HG02759 (cell line): ENCODE results near the gene ARHGEF17.

Source experiments
- ATAC-seq: cut with Tn5 transposase; IDR thresholded peaks from one replicate; pipeline ENCODE4 v1.9.1; 2021; ENCODE audit warnings: mild to moderate bottlenecking, moderate library complexity; ENCODE audit not compliant: unreplicated experiment

ARHGEF17 gene

DNA sequence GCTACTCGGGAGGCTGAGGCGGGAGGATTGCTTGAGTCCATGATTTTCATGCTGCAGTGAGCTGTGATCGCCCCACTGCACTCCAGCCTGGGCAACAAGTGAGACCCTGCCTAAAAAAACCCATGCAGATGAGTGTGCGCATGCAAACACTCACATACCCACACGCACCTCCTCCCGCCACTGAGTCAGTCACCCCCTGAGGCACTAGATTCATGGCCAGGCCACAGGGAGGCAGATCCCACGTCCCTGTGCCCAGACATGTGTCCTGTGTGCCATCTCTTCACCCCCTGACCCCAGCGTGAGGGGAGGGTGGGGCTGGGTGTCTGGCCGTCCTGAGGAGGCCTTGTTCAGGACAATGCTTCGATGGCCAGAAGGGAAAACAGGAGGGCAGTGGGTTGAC is 83.6 kb downstream of the ARHGEF17 start:
- ATAC-seq, result no peak

DNA sequence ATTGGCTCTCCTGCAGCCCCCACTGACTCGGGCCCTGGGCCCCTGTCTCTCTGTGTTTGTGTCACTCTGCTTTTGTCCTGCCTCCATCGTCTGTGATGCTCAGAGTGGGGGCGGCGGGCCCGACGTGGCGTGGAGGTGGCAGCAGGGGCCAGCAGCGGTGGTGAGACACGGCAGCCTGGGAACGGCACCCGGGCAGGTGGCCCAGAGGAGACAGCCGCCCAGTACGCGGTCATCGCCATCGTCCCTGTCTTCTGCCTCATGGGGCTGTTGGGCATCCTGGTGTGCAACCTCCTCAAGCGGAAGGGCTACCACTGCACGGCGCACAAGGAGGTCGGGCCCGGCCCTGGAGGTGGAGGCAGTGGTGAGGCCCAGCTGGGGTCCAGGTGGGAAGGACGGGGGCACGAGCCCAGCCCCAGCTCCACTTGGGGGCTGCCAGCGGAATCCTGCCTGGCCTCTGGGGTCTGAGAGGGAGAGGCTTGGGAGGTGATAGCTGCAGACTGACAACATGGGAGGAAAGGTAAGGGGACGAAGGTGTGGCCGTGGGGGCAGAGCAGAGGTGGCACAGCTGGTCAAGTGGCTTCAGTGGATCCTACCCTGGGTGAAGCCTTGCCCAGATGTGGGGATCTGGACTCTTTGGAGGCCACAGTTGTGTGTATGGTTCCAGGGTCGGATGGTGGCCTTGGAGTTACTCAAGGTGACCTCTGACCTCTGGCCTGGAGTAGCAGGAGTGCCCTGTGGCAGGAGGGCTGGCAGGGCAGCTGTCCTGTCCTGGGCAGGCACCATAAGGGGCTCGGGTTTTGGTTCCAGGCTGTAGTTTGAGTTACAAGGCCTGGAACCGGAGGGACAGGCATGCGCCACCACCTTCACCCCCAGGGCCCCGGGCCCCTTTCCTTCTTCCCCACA is 84.3 kb downstream of the ARHGEF17 start:
- ATAC-seq, result no peak

DNA sequence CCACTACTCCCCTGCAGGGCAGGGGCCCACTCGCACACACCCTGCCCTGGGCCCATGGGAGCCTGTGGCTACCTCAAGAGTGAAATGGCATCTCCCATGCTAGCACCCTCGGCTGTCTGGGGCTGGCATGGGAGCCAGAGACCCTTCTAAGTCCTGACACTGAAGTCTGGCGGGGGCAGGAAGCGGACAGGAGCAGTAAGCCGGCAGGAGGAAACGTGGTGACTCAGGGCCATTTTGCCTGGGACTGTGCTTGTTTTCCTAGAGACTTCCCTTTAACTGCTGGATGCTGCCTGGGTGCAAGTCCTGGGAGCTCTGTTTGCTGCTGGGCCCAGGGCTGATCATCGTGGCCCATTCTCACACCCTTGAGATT is 84.9 kb downstream of the ARHGEF17 start:
- no peak for ATAC-seq

DNA sequence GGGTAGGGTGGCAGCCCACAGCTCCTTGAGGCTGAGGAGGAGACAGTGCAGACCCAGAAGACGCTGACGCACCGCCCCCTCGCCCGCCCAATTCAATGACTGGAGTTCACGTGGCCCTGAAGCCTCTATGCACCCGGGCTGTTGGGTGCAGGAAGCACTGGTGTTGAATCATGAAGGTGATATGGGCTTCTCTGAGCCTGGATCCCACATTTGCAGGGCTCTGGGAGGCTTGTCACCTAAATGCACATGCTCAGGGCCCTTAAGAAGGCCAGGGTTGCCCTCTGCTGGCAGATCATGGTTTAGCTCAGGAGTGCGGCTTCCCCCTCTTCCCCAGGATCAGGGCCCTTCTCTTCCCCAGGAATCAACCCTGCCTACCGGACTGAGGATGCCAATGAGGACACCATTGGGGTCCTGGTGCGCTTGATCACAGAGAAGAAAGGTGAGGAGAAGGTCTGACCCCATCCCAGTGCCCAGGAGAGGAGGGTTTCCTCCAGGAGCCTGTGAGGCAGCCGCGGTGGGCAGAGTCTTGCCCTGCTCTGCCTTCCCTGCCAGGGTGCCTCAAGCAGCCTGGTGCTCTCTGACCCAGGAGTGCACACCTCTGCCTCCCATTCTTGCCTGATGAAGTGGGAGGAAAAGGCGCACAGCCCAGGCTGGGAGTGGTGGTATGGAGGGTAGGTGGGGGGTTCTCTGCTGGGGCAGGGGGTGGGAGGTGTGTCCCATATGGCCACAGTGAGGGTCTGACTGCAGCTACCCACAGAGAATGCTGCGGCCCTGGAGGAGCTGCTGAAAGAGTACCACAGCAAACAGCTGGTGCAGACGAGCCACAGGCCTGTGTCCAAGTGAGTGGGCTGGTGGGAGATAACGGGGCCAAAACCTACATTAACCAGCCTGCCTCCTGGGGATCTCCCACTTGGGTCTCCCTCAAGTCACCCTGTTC is 85.7 kb downstream of the ARHGEF17 start:
- ATAC-seq, result no peak

DNA sequence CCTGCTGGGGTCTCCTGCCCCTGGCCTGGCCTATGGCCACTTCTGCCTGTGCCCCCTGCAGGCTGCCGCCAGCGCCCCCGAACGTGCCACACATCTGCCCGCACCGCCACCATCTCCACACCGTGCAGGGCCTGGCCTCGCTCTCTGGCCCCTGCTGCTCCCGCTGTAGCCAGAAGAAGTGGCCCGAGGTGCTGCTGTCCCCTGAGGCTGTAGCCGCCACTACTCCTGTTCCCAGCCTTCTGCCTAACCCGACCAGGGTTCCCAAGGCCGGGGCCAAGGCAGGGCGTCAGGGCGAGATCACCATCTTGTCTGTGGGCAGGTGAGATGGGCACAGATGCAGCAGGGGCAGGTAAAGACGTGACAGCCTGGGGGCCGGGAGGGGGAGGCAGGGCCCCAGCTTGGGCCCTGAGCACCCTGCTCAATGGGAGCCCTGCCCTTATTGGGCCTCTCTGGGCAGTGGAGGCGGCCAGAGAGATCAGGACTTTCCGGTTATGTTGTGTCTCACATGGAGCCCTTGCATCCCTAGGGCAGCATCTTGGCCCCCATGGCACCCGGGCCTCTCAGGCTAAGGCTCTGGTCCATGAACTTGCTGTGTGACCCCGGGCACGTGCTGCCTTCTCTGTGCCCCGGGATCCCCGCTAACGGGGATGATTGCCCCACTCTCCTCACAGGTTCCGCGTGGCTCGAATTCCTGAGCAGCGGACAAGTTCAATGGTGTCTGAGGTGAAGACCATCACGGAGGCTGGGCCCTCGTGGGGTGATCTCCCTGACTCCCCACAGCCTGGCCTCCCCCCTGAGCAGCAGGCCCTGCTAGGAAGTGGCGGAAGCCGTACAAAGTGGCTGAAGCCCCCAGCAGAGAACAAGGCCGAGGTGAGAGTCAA is 86.6 kb downstream of the ARHGEF17 start:
- ATAC-seq, result no peak

DNA sequence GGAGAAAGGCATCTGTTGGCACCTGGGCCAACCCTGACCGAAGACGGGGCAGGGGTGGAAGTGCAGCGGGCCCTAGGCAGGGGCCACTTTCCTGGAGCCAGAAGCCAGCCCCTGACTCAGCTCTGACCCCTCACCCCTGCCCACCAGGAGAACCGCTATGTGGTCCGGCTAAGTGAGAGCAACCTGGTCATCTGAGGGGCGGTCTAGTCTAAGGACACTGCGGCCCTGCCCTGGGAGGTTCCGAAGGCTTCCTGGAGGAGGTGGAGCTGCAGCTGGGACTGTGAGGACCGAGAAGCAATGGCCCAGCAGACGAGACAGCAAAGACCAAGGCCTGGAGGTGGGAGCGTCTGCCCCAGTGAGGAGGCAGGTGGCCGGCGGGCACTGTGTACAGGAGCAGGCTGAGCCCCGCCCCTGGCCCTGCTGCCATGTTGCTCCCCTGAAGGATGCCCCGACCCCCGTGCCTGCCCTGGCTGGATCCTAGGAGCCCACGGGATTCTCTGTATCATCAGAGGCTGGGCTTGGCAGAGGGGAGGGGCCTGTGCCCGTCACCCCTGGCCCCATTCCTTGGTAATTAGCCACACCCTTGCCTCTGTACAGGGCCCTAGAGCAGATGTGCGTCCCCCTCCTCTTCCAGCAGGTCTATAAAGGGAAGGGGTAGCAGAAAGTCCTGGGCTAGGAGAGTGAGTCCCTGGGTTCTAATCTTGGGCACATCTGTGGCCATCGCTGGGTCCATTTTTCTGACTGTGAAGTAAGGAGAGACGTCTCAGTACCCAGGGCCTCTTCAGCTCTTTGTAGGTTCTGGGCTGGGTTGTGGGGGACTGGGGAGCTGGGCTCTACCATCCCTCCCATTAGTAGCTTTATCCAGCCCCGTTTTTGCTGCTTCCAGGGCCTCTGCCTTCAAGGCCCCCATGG is 87.5 kb downstream of the ARHGEF17 start:
- no peak for ATAC-seq

DNA sequence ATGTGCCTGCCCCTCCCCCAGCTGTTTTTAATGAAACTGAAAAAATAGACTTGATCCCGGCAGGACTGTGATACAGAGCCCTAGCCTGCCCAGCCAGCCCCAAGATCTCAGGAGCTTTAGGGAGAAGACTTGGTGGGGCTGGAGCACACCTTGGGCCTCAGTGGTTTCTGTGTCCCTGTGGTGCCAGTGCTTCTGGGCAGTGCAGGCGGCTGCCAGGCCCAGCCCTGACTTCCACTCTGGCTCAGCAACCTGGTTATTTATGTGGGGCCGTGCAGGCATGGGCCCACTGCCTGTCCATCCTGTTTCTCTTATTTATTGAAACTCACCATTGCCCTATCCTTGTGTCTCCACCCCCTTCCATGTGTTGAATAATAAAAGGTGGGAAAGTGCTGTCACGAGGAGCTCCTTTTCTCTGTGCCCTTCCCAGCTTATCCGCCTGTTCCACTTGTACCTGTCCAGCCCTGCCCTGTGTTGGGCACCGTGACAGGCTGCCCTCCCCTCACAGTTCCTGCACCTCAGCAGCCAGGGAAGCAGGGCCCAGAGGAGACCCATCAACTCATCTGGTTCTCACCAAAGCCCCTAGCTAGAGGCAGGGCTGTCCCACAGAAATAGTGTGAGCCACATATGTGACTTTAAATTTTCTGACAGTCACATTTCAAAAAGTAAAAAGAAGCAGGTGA is 88.3 kb downstream of the ARHGEF17 start:
- no peak for ATAC-seq

DNA sequence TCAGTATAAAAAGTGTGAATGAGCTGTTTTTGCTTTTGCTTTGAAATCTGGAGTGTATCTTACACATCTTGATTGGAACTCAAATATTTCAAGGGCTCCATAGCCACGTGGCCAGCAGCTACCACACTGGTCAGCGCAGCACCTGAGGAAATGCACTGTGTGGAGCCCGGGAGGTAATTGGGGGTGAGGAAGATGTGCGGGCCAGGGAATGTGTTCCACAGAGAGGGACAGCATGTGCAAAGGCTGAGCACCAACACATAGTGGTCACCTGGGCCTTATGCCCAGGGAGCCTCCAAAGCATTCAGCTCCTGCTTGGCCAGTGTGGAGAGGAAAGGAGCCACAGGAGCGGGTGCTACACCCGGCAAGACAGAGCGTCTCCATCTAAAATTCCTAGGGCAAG is 88.9 kb downstream of the ARHGEF17 start:
- ATAC-seq, result no peak

DNA sequence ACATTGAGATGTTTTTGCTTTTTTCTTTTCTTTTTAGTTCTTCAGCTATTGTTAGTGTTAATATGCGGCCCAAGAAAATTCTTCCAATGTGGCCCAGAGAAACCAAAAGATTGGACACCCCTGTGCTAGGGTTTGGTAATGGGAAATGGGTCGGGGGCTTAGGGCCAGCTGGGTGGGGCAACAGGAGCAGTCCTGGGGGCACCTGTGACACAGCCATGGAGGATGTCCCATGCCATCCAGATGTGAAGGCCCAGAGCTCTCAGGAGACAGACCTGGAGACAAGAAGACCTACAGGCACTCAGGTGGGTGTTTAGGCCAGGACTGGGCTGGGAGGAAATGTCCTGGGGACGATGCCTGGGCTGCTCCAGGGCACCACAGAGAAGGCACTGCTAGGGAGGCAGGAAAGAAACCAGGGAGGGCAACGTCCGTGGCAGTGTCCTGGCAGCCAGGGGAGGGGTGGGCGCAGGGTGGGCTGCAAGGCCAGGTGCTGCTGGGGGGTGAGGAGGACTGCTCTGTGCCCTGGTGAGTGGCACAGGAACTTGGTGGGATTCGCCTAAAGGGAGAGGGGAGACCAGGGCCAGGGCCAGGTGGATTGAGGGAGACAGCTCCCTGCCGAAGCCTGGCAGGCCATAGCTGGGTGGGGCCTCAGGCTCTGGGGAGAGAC is 89.5 kb downstream of the ARHGEF17 start:
- no peak for ATAC-seq

DNA sequence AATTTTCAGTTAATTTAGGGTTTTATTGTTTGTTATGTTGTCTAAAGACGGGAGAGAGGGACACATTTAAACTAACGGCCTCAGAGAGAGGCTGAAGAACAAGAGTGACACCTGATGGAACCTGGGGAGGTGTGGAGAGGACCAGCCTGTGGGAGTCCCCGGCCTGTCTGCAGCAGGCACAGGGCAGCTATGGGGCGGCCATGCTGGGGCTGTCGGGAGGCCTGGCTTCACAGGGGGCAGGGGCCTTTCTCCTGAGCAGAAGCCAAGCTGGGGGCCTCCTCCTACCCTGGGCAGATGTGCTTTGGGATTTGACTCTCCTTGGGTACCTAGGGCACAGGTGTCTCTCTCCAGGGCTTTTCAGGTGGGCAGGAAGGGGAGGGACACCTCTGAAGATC is 90.1 kb downstream of the ARHGEF17 start:
- ATAC-seq, result no peak

DNA sequence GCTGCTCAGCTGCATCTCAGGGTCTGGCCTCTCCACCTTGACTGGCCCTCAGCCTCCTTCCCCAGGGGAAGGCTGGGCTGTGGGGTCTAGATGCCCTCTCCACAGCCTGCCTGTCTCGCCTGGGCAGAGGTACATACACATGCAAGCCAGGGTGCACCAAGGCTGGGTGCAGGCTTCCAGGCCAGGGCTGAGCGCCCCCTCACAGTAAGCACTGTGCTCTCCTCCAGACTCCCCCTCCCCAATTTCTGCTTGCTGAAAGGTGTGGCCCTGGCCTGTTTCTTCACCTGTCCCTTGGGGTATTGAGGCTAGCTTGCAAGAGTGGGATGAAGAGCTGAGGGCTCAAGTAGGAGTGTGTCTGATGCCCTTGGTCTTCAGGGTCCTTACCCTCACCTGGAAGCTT is 90.6 kb downstream of the ARHGEF17 start:
- ATAC-seq, result no peak

DNA sequence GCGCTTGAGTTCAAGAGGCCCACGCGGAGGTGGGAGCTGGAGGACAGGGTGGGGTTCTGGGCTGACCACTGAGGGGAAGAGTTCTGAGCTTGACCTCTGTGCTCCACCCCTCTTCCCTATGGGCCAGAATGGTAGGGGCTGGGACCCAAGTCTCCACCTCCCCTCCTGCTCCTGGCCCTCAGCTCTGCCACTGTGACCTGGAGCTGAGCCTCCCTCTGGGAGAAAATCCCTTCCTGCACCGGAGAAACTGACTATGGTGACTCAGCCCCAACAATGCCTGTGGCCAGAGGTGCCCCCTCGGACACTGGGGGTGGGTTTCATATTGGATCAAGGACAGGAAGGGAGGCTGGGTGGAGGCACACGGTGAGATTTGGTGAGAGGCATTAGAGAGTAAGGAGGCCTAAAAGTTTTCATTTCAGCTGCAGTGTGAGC is 91.1 kb downstream of the ARHGEF17 start:
- ATAC-seq, result no peak

DNA sequence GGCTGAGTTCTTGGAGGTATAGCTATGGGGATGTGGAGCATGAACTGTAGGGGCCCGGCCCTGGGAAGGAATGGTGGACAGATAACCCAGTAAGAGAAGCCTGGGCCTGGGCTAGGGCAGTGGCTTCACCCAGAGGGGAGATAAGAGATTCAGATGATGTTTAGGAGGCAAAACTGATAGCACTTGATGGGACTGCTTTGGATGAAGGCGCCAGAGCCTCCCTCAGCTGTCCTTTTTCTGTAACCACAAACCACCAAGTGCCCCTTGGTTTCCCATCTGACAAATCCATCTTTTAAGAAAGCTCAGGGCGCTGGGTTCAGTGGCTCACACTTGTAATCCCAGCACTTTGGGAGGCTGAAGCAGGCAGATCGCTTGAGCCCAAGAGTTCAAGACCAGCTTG is 91.6 kb downstream of the ARHGEF17 start:
- no peak for ATAC-seq

DNA sequence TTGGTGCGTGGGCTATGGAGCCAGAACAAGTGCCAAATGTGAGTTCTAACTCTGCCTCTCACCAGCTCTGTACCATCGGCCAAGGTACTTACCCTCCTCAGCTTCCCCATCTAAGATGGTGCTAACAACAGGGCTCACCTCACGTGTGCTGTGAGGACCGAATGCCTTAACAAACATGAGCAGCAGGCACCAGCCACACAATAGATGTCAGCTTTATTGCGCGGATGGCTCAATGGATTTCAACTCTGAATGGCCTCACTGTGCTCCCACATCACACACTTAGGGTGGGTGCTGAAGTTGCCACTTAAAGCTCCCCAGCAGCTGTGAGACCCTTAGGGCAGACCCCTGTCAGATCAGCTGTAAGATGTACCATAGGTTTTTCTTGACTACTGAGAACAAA is 92.2 kb downstream of the ARHGEF17 start:
- no peak for ATAC-seq

DNA sequence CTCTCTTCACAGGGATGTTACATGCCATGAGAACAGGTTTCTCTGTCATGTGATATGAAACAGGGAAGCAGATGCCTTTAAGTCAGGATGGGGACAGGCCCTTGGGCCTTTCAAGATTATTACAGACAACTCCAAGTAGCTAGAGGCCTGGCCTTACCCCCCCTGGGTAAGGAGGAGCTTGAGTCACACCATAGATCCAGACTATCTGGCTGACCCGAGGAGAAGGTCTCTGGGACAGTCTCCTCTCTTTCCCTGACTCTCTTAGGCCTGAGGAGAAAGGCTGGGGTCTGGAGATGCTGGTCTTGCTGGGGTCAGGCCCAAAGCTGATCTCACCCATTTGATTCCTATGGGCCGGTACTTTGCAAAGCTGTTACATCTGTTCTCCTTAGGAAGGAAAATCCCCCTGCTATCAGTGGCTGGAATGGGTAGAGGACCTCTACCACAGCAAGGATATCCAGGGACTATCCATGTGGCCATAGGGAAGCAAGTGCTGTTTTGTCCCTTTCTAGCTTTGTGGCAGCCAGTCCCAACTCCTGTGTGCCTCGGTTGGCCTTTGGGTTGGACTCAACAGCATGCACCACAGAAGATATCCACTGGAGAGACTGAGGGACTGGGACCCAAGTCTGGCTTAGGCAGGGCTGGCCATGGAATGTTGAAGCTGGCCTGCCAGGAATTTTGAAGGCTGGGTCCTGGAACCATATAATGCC is 93.3 kb downstream of the ARHGEF17 start:
- no peak for ATAC-seq

DNA sequence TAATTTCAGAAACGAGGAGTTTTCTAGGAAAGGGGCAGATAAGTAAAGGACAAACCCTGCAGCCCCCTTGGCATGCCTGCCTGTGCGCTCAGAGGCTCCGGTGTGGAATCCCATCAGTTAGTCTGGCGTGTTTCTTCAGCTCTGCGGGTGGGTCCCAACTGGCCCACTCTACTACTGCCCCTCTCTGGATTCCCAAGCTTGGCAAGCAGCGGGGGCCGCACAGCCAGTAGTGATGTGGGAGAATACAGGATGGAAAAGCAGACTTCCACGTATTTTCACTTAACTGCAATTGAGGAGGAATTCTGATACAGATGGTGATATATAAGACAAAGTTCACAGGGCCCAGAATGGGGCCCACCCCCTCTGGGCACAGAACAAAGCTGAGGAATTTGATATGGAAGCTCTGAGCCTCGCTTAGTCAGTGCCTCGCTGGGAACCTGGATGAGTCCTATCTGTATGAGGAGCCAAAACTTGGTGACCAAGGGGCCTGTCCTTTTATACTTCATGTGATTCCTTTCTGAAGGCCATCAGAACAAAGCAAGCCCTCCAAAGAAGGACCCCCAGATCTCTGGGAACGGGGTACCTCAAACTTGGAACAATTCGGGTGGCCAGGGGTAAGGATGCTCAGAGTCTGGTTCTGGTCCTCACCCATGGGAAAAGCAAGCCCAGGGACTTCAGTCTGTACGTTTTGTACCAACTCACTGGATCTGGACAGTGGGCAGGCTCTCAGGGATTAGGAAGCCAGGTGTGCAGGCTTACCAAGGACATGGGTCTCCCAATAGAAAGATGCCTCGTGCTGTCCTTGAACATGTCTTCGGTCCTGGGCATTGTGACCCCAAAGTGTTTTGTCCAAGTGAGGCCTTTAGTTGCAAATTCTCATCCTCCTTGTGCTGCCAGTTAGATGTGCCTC is 94.1 kb downstream of the ARHGEF17 start:
- no peak for ATAC-seq

DNA sequence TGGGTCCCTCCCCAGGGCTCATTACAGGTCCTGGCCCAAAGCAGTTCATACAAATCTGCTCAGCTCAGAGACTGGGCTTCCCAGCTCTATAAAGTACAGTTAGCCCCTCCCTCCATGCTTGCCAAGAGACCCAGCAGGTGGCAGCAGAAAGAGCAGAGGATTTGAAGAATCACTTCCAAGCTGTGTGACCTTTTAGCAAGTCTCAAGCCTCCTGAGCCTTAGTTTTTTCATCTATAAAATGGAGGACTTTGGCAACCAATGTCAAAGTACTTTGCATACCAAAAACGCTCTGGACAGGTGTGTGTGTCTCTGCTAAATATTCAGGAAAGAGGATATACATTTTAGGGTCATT is 94.7 kb downstream of the ARHGEF17 start:
- no peak for ATAC-seq
